Measurements from ENCODE around the gene GNA15. TPM values are rescaled to one million over a fixed set of nuclear protein-coding genes. Genes with fewer than 3 reads are reported as not detected.

The GNA15 gene
- total RNA-seq, 3 donors from 2014 or later, result 7.8 to 16.2 (median 8.5) TPM

DNA sequence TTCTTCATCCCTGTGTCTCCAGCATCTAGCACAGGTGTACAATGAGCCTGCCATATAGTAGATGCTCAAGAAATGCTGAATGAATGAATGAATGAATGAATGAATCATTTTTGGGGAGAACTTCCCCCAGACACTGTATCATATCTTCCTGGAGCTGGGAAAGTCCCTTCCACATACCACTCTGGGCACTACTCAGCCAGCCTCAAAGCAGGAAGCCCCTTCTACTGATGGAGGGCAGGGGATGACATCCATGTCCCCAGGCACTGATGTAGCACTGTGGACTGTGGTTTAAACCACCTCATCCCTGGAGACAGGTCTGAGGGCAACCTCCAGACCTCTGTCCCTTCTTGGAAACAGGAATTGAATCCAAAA is 4.8 kb downstream of the GNA15 start:
- no peaks in the 10 kb centered on the region for H3K9me3 ChIP-seq
- intact Hi-C loops (cut with DNase I; ENCODE audit: low total_unique reads), result no loop called here
- no peaks in the 10 kb centered on the region for H3K4me1 ChIP-seq
- H3K27me3 ChIP-seq, result no peaks in the 10 kb centered on the region
- no peak overlapping the region for H3K27ac ChIP-seq
- DNase-seq (ENCODE audit: low spot score in 2 of 2), result no peak
- no peak overlapping the region for H3K4me3 ChIP-seq
- TF ChIP-seq POLR2A (IDR thresholded peaks at IDR 0.05) (no peak), POLR2AphosphoS5 (IDR thresholded peaks at IDR 0.05) (no peak)
- TF ChIP-seq, protein P1, sequence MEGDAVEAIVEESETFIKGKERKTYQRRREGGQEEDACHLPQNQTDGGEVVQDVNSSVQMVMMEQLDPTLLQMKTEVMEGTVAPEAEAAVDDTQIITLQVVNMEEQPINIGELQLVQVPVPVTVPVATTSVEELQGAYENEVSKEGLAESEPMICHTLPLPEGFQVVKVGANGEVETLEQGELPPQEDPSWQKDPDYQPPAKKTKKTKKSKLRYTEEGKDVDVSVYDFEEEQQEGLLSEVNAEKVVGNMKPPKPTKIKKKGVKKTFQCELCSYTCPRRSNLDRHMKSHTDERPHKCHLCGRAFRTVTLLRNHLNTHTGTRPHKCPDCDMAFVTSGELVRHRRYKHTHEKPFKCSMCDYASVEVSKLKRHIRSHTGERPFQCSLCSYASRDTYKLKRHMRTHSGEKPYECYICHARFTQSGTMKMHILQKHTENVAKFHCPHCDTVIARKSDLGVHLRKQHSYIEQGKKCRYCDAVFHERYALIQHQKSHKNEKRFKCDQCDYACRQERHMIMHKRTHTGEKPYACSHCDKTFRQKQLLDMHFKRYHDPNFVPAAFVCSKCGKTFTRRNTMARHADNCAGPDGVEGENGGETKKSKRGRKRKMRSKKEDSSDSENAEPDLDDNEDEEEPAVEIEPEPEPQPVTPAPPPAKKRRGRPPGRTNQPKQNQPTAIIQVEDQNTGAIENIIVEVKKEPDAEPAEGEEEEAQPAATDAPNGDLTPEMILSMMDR (IDR thresholded peaks at IDR 0.05), result no peak
- H3K36me3 ChIP-seq, result no peaks in the 10 kb centered on the region

DNA sequence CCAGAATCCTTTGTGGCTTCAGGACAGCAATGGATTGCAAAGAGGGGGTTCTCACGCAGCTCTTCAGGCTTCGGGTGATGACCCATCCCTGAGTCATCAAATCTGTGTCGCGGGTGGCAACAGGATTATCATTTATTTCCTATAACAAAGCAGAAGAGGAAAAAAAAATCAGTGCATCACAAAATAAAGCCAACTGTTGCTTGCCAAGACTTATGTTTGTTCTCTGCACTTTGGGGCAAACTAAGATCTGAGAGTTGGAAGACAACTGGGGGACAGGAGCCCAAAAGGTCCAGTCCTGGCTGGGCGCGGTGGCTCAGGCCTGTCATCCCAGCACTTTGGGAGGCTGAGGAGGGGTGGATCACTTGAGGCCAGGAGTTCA is 6.4 kb downstream of the GNA15 start:
- TF ChIP-seq POLR2AphosphoS5 (IDR thresholded peaks at IDR 0.05) (no peak), POLR2A (IDR thresholded peaks at IDR 0.05) (no peak)
- TF ChIP-seq, protein P1 (IDR thresholded peaks at IDR 0.05), result no peak
- H3K4me3 ChIP-seq, result no peak overlapping the region
- H3K4me1 ChIP-seq, result no peaks in the 10 kb centered on the region
- H3K27me3 ChIP-seq, result no peaks in the 10 kb centered on the region
- no peaks in the 10 kb centered on the region for H3K9me3 ChIP-seq
- DNase-seq (ENCODE audit: low spot score in 2 of 2), result no peak
- intact Hi-C loops (cut with DNase I; ENCODE audit: low total_unique reads), result no loop called here
- H3K36me3 ChIP-seq, result no peaks in the 10 kb centered on the region
- peak overlapping the region in 1 of 2 donors; percentile 85 for H3K27ac ChIP-seq

- no peak for DNase-seq (ENCODE audit: low spot score in 2 of 2)
- TF ChIP-seq, protein P1 (IDR thresholded peaks at IDR 0.05), result no peak
- TF ChIP-seq POLR2AphosphoS5 (IDR thresholded peaks at IDR 0.05) (no peak), POLR2A (IDR thresholded peaks at IDR 0.05) (no peak)
- intact Hi-C loops (cut with DNase I; ENCODE audit: low total_unique reads), result no loop called here
- no peaks in the 10 kb centered on the region for H3K36me3 ChIP-seq
- H3K4me3 ChIP-seq, result no peak overlapping the region
- peak overlapping the region in 1 of 2 donors; percentile 85 for H3K27ac ChIP-seq
- no peaks in the 10 kb centered on the region for H3K9me3 ChIP-seq
- H3K4me1 ChIP-seq, result no peaks in the 10 kb centered on the region
- H3K27me3 ChIP-seq, result no peaks in the 10 kb centered on the region
Observed at GRCh38 chr19:3142781-3143337, 7.0 kb downstream of the GNA15 start.

DNA sequence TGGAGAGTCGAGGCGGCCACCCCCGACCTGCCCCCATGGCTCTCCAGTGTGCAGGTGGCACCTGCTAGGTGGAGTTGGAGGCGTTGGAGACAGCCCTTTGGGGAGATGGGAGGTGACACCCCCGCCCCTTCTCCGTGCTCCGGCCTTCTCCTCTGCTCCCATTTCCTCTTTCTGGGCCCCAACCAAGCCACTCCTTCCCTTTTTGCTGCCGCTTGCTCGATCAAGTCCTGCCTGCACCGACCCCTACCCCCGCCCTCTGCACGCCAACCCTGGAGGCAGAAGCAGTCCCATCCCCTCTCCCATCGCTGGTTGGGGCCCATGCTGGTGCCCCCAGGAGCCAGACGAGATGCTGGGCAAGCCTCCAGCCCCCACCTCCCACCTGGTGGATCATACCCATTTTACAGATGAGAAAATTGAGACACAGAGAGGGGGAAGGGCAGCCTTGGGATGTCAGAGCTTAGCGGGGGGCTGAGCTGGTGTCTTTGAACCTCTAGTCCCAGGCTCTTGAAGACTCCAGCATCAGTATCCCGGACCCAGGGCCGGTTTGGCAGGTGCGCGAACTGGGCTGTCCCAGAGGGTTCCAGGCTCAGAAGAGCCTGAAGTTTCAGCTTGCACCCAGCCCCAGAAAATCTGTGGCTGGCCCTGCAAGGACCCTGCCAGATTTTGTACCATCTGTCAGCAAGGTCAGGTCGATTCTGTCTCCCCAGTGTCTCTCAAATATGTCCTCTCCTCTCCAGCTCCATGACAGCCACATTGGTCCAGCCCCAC is 10.3 kb downstream of the GNA15 start:
- TF ChIP-seq, protein P1 (IDR thresholded peaks at IDR 0.05), result no peak
- no peak for TF ChIP-seq POLR2AphosphoS5 (IDR thresholded peaks at IDR 0.05)
- TF ChIP-seq POLR2A (IDR thresholded peaks at IDR 0.05), result no peak
- DNase-seq (ENCODE audit: low spot score in 2 of 2), result no peak
- intact Hi-C loops (cut with DNase I; ENCODE audit: low total_unique reads), result no loop called here

DNA sequence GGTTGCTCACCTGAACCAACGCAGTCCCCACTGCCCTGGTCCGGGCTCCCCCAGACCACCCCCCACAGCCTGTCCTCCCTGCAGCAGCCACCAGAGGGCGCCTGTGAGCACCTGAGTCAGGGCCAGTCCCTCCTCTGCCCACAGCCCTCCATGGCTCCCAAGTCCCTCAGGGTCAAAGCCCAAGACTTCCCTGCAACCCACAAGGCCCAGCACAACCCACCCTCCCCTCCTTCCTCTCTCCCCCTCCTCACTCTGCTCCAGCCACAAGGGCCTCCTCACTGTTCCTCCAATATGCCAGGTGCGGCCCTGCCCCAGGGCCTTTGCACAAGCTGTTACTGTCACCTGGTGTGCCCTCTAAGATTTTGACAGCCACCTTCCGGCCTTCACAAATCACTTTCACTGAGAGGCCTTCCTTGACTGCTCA is 10.9 kb downstream of the GNA15 start:
- Histone ChIP-seq H3K27me3 (no peaks in the 10 kb centered on the region), H3K4me3 (no peak overlapping the region), H3K4me1 (no peaks in the 10 kb centered on the region), H3K36me3 (no peaks in the 10 kb centered on the region), H3K27ac (no peak overlapping the region), H3K9me3 (no peaks in the 10 kb centered on the region)
- intact Hi-C loops (cut with DNase I; ENCODE audit: low total_unique reads), result no loop called here
- TF ChIP-seq POLR2AphosphoS5 (IDR thresholded peaks at IDR 0.05), result no peak
- TF ChIP-seq, protein P1 (IDR thresholded peaks at IDR 0.05), result peak; percentile 38 to 58 (median 55)
- no peak for DNase-seq (ENCODE audit: low spot score in 2 of 2)

More for the DNA sequence above, 10.3 kb downstream of the GNA15 start:
- H3K36me3 ChIP-seq, result no peaks in the 10 kb centered on the region
- H3K9me3 ChIP-seq, result no peaks in the 10 kb centered on the region
- H3K4me1 ChIP-seq, result no peaks in the 10 kb centered on the region
- H3K27me3 ChIP-seq, result no peaks in the 10 kb centered on the region
- no peak overlapping the region for H3K27ac ChIP-seq
- no peak overlapping the region for H3K4me3 ChIP-seq

All from breast epithelium (tissue), 4 donors.